ENCODE measurements around the gene CIDEB. TPM values are rescaled to one million over a fixed set of nuclear protein-coding genes. Genes with fewer than 3 reads are reported as not detected.

Gene CIDEB
- total and polyA plus RNA-seq, 2 of the 13 experiments (the other 11 are each of a cell fraction or from before 2014, with no cell fraction given) = 35.8 to 110 TPM

DNA sequence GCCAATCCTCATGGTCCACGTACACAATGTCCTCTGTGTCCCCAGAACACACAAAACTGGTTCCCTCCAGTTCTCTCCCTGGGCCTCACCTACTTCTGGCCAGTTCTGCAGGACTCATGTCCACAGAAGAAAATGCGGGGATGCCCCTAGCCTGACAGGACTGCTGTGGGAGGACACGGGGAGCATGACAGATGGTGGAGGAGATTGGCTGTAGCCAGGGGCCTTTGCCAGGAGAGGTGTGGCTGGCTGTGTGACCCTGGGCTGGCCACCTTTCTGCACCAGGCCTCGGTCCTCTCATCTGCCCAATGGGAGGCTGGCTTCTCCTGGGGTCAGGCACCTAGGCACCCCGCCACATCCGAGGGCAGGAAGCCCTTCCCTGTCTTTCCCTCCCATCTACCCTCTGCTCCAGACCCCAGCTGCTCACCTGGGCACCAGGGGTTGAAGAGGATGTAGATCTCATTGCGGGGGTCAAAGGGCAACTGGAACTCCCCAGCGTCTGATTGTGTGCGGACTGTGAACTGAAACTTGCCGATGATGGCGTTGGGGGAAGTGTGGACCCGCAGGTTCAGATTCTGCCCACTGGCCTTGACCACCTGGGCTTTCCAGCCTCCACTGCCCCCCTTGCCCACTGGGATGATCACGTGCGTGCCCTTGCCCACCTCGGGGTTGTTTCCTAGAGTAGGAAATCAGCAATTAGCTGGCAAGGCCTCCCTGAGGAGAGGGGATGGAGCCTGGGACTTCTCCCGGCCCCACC lies 47.6 kb downstream of the CIDEB start (continued):
- no peak for TF ChIP-seq SNRNP70 (IDR thresholded peaks at IDR 0.05; ENCODE audit: low read depth, low read length)
- TF ChIP-seq SP4 (CRISPR knock-in tag; IDR thresholded peaks at IDR 0.05) = no peak; the same call in 1 of the 2 replicates
- TF ChIP-seq TAF1 (CRISPR knock-in tag; IDR thresholded peaks at IDR 0.05) = no peak
- no peak for TF ChIP-seq ZNF274 (CRISPR knock-in tag; IDR thresholded peaks at IDR 0.05)
- no peak for TF ChIP-seq CREM (IDR thresholded peaks at IDR 0.05)
- no peak for TF ChIP-seq CREM (CRISPR knock-in tag; IDR thresholded peaks at IDR 0.05)
- no peak for TF ChIP-seq ZNF616 (CRISPR knock-in tag; IDR thresholded peaks at IDR 0.05; ENCODE audit: low read depth)
- TF ChIP-seq, protein P1, sequence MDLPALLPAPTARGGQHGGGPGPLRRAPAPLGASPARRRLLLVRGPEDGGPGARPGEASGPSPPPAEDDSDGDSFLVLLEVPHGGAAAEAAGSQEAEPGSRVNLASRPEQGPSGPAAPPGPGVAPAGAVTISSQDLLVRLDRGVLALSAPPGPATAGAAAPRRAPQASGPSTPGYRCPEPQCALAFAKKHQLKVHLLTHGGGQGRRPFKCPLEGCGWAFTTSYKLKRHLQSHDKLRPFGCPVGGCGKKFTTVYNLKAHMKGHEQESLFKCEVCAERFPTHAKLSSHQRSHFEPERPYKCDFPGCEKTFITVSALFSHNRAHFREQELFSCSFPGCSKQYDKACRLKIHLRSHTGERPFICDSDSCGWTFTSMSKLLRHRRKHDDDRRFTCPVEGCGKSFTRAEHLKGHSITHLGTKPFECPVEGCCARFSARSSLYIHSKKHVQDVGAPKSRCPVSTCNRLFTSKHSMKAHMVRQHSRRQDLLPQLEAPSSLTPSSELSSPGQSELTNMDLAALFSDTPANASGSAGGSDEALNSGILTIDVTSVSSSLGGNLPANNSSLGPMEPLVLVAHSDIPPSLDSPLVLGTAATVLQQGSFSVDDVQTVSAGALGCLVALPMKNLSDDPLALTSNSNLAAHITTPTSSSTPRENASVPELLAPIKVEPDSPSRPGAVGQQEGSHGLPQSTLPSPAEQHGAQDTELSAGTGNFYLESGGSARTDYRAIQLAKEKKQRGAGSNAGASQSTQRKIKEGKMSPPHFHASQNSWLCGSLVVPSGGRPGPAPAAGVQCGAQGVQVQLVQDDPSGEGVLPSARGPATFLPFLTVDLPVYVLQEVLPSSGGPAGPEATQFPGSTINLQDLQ (CRISPR knock-in tag; IDR thresholded peaks at IDR 0.05) = no peak
- no peak for TF ChIP-seq SNAPC2 (CRISPR knock-in tag; IDR thresholded peaks at IDR 0.05)
- TF ChIP-seq PHF21A (CRISPR knock-in tag; IDR thresholded peaks at IDR 0.05) = no peak
- no peak for TF ChIP-seq ARID5B (CRISPR knock-in tag; IDR thresholded peaks at IDR 0.05)
- no peak for TF ChIP-seq NFYB (CRISPR knock-in tag; IDR thresholded peaks at IDR 0.05)
- TF ChIP-seq JARID2 (CRISPR knock-in tag; IDR thresholded peaks at IDR 0.05; ENCODE audit: insufficient replicate concordance) = no peak
- TF ChIP-seq NFYC (CRISPR knock-in tag; IDR thresholded peaks at IDR 0.05) = no peak
- TF ChIP-seq KDM3A (CRISPR knock-in tag; IDR thresholded peaks at IDR 0.05; ENCODE audit: low read depth) = no peak
- no peak for TF ChIP-seq GTF3A (CRISPR knock-in tag; conservative IDR thresholded peaks at IDR 0.05)
- TF ChIP-seq, protein P2, sequence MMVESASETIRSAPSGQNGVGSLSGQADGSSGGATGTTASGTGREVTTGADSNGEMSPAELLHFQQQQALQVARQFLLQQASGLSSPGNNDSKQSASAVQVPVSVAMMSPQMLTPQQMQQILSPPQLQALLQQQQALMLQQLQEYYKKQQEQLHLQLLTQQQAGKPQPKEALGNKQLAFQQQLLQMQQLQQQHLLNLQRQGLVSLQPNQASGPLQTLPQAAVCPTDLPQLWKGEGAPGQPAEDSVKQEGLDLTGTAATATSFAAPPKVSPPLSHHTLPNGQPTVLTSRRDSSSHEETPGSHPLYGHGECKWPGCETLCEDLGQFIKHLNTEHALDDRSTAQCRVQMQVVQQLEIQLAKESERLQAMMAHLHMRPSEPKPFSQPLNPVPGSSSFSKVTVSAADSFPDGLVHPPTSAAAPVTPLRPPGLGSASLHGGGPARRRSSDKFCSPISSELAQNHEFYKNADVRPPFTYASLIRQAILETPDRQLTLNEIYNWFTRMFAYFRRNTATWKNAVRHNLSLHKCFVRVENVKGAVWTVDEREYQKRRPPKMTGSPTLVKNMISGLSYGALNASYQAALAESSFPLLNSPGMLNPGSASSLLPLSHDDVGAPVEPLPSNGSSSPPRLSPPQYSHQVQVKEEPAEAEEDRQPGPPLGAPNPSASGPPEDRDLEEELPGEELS (CRISPR knock-in tag; IDR thresholded peaks at IDR 0.05) = no peak
- TF ChIP-seq ZNF468 (CRISPR knock-in tag; IDR thresholded peaks at IDR 0.05) = no peak
- no peak for TF ChIP-seq GRHL1 (CRISPR knock-in tag; conservative IDR thresholded peaks at IDR 0.05)
- TF ChIP-seq DRAP1 (CRISPR knock-in tag; IDR thresholded peaks at IDR 0.05) = no peak

Data from HepG2 (cell line).